Measurements from ENCODE around the gene WSCD1.

DNA sequence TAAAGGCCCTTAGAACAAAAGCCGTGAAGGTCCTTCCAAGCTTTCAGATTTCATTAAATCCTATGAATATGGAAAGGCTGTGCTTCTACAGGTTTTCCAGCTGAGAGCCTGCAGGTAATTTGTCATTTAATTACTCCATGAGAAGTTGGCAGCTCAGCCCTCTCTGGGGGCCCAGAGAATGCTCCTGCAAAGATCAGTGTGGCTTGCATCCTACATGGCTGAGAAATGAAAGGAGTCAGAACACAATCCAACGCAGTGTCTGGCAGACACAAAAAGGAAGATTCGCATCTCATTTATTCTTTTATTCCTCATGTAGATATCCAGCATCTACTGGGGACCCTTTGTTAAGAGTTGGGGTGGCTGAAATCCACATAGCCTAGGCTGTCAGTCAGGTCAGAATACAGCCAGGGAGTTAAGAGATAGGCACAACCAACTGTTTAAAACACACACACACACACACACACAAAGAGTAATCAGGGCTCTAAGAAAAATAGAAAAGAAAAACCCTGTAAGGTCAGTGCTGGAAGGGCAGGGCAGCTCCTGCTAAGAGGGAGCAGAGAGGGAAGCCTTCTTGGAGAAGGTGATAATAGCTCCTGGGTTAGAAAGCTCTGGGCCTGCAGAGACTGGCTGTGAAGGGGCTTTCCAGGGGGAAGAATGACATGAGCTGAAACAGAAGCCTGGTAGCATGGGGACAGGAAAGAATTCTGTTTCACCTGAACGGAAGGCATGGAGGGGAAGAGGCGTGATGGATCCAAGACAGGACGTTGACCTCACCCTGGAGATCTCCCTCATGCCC, 46.9 kb upstream of the WSCD1 start:
- TF ChIP-seq, protein P1, sequence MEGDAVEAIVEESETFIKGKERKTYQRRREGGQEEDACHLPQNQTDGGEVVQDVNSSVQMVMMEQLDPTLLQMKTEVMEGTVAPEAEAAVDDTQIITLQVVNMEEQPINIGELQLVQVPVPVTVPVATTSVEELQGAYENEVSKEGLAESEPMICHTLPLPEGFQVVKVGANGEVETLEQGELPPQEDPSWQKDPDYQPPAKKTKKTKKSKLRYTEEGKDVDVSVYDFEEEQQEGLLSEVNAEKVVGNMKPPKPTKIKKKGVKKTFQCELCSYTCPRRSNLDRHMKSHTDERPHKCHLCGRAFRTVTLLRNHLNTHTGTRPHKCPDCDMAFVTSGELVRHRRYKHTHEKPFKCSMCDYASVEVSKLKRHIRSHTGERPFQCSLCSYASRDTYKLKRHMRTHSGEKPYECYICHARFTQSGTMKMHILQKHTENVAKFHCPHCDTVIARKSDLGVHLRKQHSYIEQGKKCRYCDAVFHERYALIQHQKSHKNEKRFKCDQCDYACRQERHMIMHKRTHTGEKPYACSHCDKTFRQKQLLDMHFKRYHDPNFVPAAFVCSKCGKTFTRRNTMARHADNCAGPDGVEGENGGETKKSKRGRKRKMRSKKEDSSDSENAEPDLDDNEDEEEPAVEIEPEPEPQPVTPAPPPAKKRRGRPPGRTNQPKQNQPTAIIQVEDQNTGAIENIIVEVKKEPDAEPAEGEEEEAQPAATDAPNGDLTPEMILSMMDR (IDR thresholded peaks at IDR 0.05), result no peak
- no peak for TF ChIP-seq POLR2A (IDR thresholded peaks at IDR 0.05)

All from testis (tissue), 2 donors.